Adrenal gland (tissue), 19 donors: ENCODE data around the gene ZNF260. TPM values are rescaled to one million over a fixed set of nuclear protein-coding genes. Genes with fewer than 3 reads are reported as not detected.

Experiments used
- DNase-seq, 7 donors: peaks; one replicate each; pipeline ENCODE4 v3.0.0-alpha.2; 2019 to 2020
- H3K27ac ChIP-seq, 5 donors: fragments of 200-600 bp; sonication (generic) in 4 of 5; 1 replicate in 3 of 5; 2 replicates in 2 of 5; pipeline versions ENCODE4 v1.5.1 to v1.8.0; 2016 to 2020; ENCODE audit warnings: mild to moderate bottlenecking in 1 of 5
- H3K27me3 ChIP-seq: fragments of 200-600 bp; 2 replicates; pipeline ENCODE4 v1.8.0; 2021
- H3K36me3 ChIP-seq, 2 donors: fragments of 200-600 bp; replicated peaks in 1 of 2; 1 replicate in 1 of 2; 2 replicates in 1 of 2; pipeline versions ENCODE4 v1.5.1 to v1.8.0; 2018 to 2022
- H3K4me1 ChIP-seq, 2 donors: fragments of 200-600 bp; replicated peaks in 1 of 2; 1 replicate in 1 of 2; 2 replicates in 1 of 2; pipeline versions ENCODE4 v1.5.1 to v1.8.0; 2018 to 2021
- H3K4me3 ChIP-seq, 4 donors: fragments of 200-600 bp; sonication (generic) in 3 of 4; one replicate each; pipeline ENCODE4 v1.5.1; 2016 to 2018
- H3K9me3 ChIP-seq, 3 donors: fragments of 200-600 bp; sonication (generic) in 1 of 3; replicated peaks in 1 of 3; 1 replicate in 2 of 3; 2 replicates in 1 of 3; pipeline versions ENCODE4 v1.5.1 to v1.8.0; 2016 to 2021
- CTCF ChIP-seq, 6 experiments: fragments of 450-650 bp in 4 of 6; fragments of 200-600 bp in 2 of 6; sonication (generic) in 1 of 6; IDR thresholded peaks; 1 replicate in 5 of 6; 2 replicates in 1 of 6; pipeline versions ENCODE4 v1.5.1 to v1.8.0; 2016 to 2021; ENCODE audit warnings: antibody characterized with exemption in 6 of 6, mild to moderate bottlenecking in 2 of 6, moderate library complexity in 1 of 6
- POLR2A ChIP-seq, 2 donors: fragments of 450-650 bp; IDR thresholded peaks; one replicate each; pipeline ENCODE4 v1.6.1; 2017; ENCODE audit warnings: antibody characterized with exemption in 2 of 2, mild to moderate bottlenecking in 2 of 2, moderate library complexity in 1 of 2
- WGBS, 4 donors: extraction: QIAGEN DNeasy Blood & Tissue Kit in 2 of 4; methylation state at CpG; one replicate each; pipeline versions ENCODE4 v1.1.5 to v1.1.7; 2013 to 2017; 5-methylcytosine and 5-hydroxymethylcytosine counted together
- intact Hi-C, 2 donors: fragments of 100-400 bp; cut with DNase I; formaldehyde crosslinking; loops; one replicate each; pipeline versions ENCODE4 v1.14.1 to v1.15.0; 2022 to 2023
- long read RNA-seq, 10 donors: library from polyadenylated mRNA in 3 of 10; unstranded in 2 of 10; stranded (forward) in 1 of 10; transcript quantifications; one replicate each; pipeline ENCODE4 v2.0.0 and lab custom pipeline, GENCODE V29; 2021 to 2026
- polyA plus RNA-seq, 3 donors: library from polyadenylated mRNA; stranded (reverse); fragments of 200-250 nt in 2 of 3; fragments of 350-450 nt in 1 of 3; fragmentation: Illumina TruSeq in 1 of 3; extraction: RNeasy Lipid Tissue Mini Kit (QIAGEN cat#74804) in 1 of 3; gene quantifications; one replicate each; pipeline ENCODE4 v1.2.3, GENCODE V29; 2013 to 2014
- total RNA-seq, 9 donors: library from RNA; depleted of rRNA in 4 of 9; stranded (reverse); fragments of >200 nt in 4 of 9; fragments of 120-200 nt in 1 of 9; fragmentation: NEBNext Ultra II Directional in 1 of 9; extraction: Animal tissue kit (Norgen Biotek cat#: 25700) in 1 of 9; gene quantifications; one replicate each; pipeline versions ENCODE4 v1.1.0 to v1.2.4, GENCODE V29; 2013 to 2023
- donor health status: healthy with polysubstance abuse.
- donor health status: Bipolar disorder and iron deficiency.
- donor health status: DM: yes; HTN: yes; CAD: no.
- donor health status: DM: no; HTN: no; CAD: no.
- donor health status: DM: no; HTN: no; CAD: no.
- donor health status: DM: yes; HTN: yes; CAD: no.

ZNF260 gene
- total RNA-seq (10 to 100 TPM in 7 of 9 donors, 1 to 10 TPM in 2; 9.4 to 23.3 (median 12.0) TPM), polyA plus RNA-seq (10 to 100 TPM in 1 of 3 donors, 1 to 10 TPM in 2; 2.2 to 16.5 (median 3.2) TPM)
- long read RNA-seq, donor 1, full-length matches to known transcripts = 2 of 2 reads
- long read RNA-seq, donor 1, partial matches to known transcripts = 0 of 2 reads
- long read RNA-seq, donor 1, other reads (novel, unspliced or antisense) = 0 of 2 reads
- long read RNA-seq, donor 2, full-length matches to known transcripts = 2 of 2 reads
- long read RNA-seq, donor 2, partial matches to known transcripts = 0 of 2 reads
- long read RNA-seq, donor 2, other reads (novel, unspliced or antisense) = 0 of 2 reads
- long read RNA-seq, donor 3, full-length matches to known transcripts = 2 of 2 reads
- long read RNA-seq, donor 3, partial matches to known transcripts = 0 of 2 reads
- long read RNA-seq, donor 3, other reads (novel, unspliced or antisense) = 0 of 2 reads
- long read RNA-seq, donor 4, full-length matches to known transcripts = 3 of 4 reads
- long read RNA-seq, donor 4, partial matches to known transcripts = 0 of 4 reads
- long read RNA-seq, donor 4, other reads (novel, unspliced or antisense) = 1 of 4 reads
- long read RNA-seq, donor 5, full-length matches to known transcripts = 12 of 15 reads
- long read RNA-seq, donor 5, partial matches to known transcripts = 2 of 15 reads
- long read RNA-seq, donor 5, other reads (novel, unspliced or antisense) = 1 of 15 reads
- long read RNA-seq, donor 6, full-length matches to known transcripts = 2 of 3 reads
- long read RNA-seq, donor 6, partial matches to known transcripts = 0 of 3 reads
- long read RNA-seq, donor 6, other reads (novel, unspliced or antisense) = 1 of 3 reads
- long read RNA-seq, donor 7 = 0 reads
- long read RNA-seq, donor 8, full-length matches to known transcripts = 4 of 4 reads
- long read RNA-seq, donor 8, partial matches to known transcripts = 0 of 4 reads
- long read RNA-seq, donor 8, other reads (novel, unspliced or antisense) = 0 of 4 reads
- long read RNA-seq, donor 9, partial matches to known transcripts = 7 of 8 reads
- long read RNA-seq, donor 9, other reads (novel, unspliced or antisense) = 0 of 8 reads
- long read RNA-seq, donor 10 = 0 reads

GRCh38 chr19:36528194-36528920, at the start of gene ZNF260:
ZNF260 (minus strand) TSS chr19:36528271; CDS start chr19:36515238, 13,033 bp downstream.
- Histone ChIP-seq H3K36me3 (no peaks in the 10 kb centered on the region), H3K27ac (peak within 1 kb of the TSS; percentile 55 to 93 (median 89)), H3K9me3 (peaks cover 0 to 7% (median 0%) of the 10 kb centered on the region in 3 donors), H3K4me1 (peaks cover 0 to 19% of the 10 kb centered on the region in 2 donors), H3K27me3 (no peaks in the 10 kb centered on the region), H3K4me3 (peak within 1 kb of the TSS; percentile 21 to 97 (median 65))
- peak; percentile 97 to 99 (median 98) for DNase-seq
- 0 to 1% (median 0%) methylated on average over 7 to 55 of the region's 55 CpGs for WGBS, 4 donors
- peak in 1 of 6 experiments; percentile 7 for TF ChIP-seq CTCF (IDR thresholded peaks at IDR 0.05)
- TF ChIP-seq POLR2A (IDR thresholded peaks at IDR 0.05) = peak; percentile 40 to 67
- intact Hi-C loops = no loop called here

GRCh38 chr19:36577271-36577996, 49.4 kb upstream of the ZNF260 start:
- peaks cover 0 to 31% of the 10 kb centered on the region in 2 donors for H3K36me3 ChIP-seq
- TF ChIP-seq CTCF (IDR thresholded peaks at IDR 0.05) = no peak
- no peak for TF ChIP-seq POLR2A (IDR thresholded peaks at IDR 0.05)
- DNase-seq = no peak
- no peak overlapping the region for H3K4me3 ChIP-seq
- H3K4me1 ChIP-seq = peaks cover 9 to 11% of the 10 kb centered on the region in 2 donors
- 83 to 98% (median 94%) methylated on average over 3 of the region's 3 CpGs for WGBS, 4 donors
- intact Hi-C loops = no loop called here
- H3K27me3 ChIP-seq = no peaks in the 10 kb centered on the region
- no peak overlapping the region for H3K27ac ChIP-seq
- peaks cover 0 to 3% (median 0%) of the 10 kb centered on the region in 3 donors for H3K9me3 ChIP-seq

GRCh38 chr19:36574741-36575140, 46.7 kb upstream of the ZNF260 start:
- H3K9me3 ChIP-seq = no peaks in the 10 kb centered on the region
- no peaks in the 10 kb centered on the region for H3K27me3 ChIP-seq
- TF ChIP-seq CTCF (IDR thresholded peaks at IDR 0.05) (no peak), POLR2A (IDR thresholded peaks at IDR 0.05) (no peak)
- no peak overlapping the region for H3K27ac ChIP-seq
- peaks cover 0 to 21% of the 10 kb centered on the region in 2 donors for H3K36me3 ChIP-seq
- H3K4me1 ChIP-seq = peaks cover 18 to 20% of the 10 kb centered on the region in 2 donors
- intact Hi-C loops = no loop called here
- peak overlapping the region in 1 of 4 donors; percentile 96 for H3K4me3 ChIP-seq
- 81 to 88% (median 85%) methylated on average over 2 of the region's 2 CpGs for WGBS, 4 donors
- DNase-seq = no peak
